HepG2 (cell line): Measurements from ENCODE around the gene TEX19. TPM values are rescaled to one million over a fixed set of nuclear protein-coding genes. Genes with fewer than 3 reads are reported as not detected.
A peak's percentile ranks its signal among the peaks of the same experiment; 100 is the strongest.

Experiments
- BCL6 ChIP-seq: IDR thresholded peaks from 2 replicates; pipeline ENCODE4 v1.6.1; 2016; ENCODE audit warnings: missing genetic modification reagents, missing compliant biosample characterization
- GABPB1 ChIP-seq: IDR thresholded peaks from 2 replicates; pipeline ENCODE4 v1.6.1; 2016; ENCODE audit warnings: mild to moderate bottlenecking, missing genetic modification reagents, moderate library complexity, missing compliant biosample characterization
- GFI1 ChIP-seq: sonication (generic); formaldehyde crosslinking; IDR thresholded peaks from 2 replicates; pipeline ENCODE4 v1.5.0; 2020; ENCODE audit warnings: missing genetic modification reagents, mild to moderate bottlenecking, borderline replicate concordance
- KAT7 ChIP-seq: IDR thresholded peaks from 2 replicates; pipeline ENCODE4 v1.6.1; 2018; ENCODE audit warnings: borderline replicate concordance, missing compliant biosample characterization
- MTA1 ChIP-seq: sonication (generic); formaldehyde crosslinking; IDR thresholded peaks from 2 replicates; pipeline ENCODE4 v1.4.0; 2020; ENCODE audit warnings: missing genetic modification reagents, mild to moderate bottlenecking, borderline replicate concordance
- MYNN ChIP-seq: sonication (generic); formaldehyde crosslinking; IDR thresholded peaks from 2 replicates; pipeline ENCODE4 v1.4.0; 2020; ENCODE audit warnings: mild to moderate bottlenecking, low read depth, missing genetic modification reagents
- NFKB2 ChIP-seq: sonication (generic); formaldehyde crosslinking; IDR thresholded peaks from 2 replicates; pipeline ENCODE4 v1.4.0; 2020; ENCODE audit warnings: missing genetic modification reagents, borderline replicate concordance
- POLR2AphosphoS2 ChIP-seq: IDR thresholded peaks from 2 replicates; pipeline ENCODE4 v1.6.1; 2011; ENCODE audit warnings: low read depth, low read length, improper control_type of control experiment
- ZNF263 ChIP-seq: sonication (generic); formaldehyde crosslinking; IDR thresholded peaks from 2 replicates; pipeline ENCODE4 v1.4.0; 2020; ENCODE audit warnings: missing genetic modification reagents
- ZNF468 ChIP-seq: sonication (generic); formaldehyde crosslinking; IDR thresholded peaks from 2 replicates; pipeline ENCODE4 v1.8.0; 2022; ENCODE audit warnings: mild to moderate bottlenecking, moderate library complexity, missing genetic modification reagents
- polyA plus RNA-seq, 8 experiments: library from polyadenylated mRNA; depleted of rRNA in 3 of 8; stranded (reverse) in 7 of 8; unstranded in 1 of 8; fragments of >200 nt; fragmentation: Illumina TruSeq in 4 of 8; extraction: Trizol in 4 of 8; gene quantifications; 2 replicates each; pipeline versions ENCODE4 v1.2.1 to v1.2.3, GENCODE V29; 2011 to 2016; ENCODE audit warnings: low read depth in 4 of 8, missing spikeins in 1 of 8, mixed read lengths in 1 of 8; ENCODE audit not compliant: insufficient read depth in 1 of 8
- total RNA-seq, 5 experiments: library from RNA; depleted of rRNA; stranded (reverse); fragments of >200 nt; fragmentation: Illumina TruSeq; extraction: Trizol; gene quantifications; 2 replicates each; pipeline ENCODE4 v1.2.3, GENCODE V29; 2016; ENCODE audit warnings: low read depth in 1 of 5
- TF ChIP-seq, protein P1 (sequence below): sonication (generic); formaldehyde crosslinking; IDR thresholded peaks from 2 replicates; pipeline ENCODE4 v1.4.0; 2020; ENCODE audit warnings: mild to moderate bottlenecking, missing genetic modification reagents
- TF ChIP-seq, protein P2 (sequence below): sonication (generic); formaldehyde crosslinking; IDR thresholded peaks from 2 replicates; pipeline ENCODE4 v1.4.0; 2020; ENCODE audit warnings: mild to moderate bottlenecking, missing genetic modification reagents
- TF ChIP-seq, protein P3 (sequence below): sonication (generic); formaldehyde crosslinking; IDR thresholded peaks from 2 replicates; pipeline ENCODE4 v1.4.0; 2020; ENCODE audit warnings: missing genetic modification reagents
- TF ChIP-seq, protein P4 (sequence below): sonication (generic); formaldehyde crosslinking; IDR thresholded peaks from 2 replicates; pipeline ENCODE4 v1.4.0; 2020; ENCODE audit warnings: missing genetic modification reagents

TEX19 gene
- total and polyA plus RNA-seq, 2 of the 13 experiments (the other 11 are each of a cell fraction or from before 2014, with no cell fraction given), result 1.3 to 6.0 TPM

DNA sequence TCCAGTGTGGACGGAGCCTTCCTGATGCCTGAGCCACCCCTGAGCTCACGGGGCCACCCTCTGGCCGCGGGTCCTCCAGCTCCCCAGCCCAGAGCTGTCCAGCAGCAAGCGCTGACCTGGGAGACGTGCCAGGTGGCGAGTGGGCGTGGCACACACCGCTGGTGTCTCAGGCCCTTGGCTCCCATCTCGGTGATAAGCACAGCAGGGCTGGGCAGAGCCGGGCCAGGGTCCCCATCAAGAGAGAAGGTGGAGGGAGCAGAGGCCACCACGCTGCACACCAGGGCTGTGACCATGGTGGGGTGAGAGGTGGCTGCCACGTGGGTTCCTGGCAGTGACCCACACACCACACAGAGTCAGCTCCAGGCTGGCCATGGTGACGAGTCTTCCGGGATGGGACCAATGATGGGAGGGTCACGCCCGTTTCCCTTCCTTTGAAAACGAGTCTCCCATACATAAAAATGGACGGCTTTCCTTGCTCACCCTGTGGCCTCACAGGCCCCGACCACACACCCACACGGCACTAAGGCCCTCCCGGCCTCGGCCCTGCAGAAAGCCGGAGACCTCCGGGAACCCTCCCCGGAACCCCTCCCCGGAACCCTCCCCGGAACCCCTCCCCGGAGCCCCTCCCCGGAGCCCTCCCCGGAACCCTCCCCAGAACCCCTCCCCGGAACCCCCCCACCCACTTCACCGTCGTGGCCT lies 29.3 kb downstream of the TEX19 start (continued):
- TF ChIP-seq, protein P1, sequence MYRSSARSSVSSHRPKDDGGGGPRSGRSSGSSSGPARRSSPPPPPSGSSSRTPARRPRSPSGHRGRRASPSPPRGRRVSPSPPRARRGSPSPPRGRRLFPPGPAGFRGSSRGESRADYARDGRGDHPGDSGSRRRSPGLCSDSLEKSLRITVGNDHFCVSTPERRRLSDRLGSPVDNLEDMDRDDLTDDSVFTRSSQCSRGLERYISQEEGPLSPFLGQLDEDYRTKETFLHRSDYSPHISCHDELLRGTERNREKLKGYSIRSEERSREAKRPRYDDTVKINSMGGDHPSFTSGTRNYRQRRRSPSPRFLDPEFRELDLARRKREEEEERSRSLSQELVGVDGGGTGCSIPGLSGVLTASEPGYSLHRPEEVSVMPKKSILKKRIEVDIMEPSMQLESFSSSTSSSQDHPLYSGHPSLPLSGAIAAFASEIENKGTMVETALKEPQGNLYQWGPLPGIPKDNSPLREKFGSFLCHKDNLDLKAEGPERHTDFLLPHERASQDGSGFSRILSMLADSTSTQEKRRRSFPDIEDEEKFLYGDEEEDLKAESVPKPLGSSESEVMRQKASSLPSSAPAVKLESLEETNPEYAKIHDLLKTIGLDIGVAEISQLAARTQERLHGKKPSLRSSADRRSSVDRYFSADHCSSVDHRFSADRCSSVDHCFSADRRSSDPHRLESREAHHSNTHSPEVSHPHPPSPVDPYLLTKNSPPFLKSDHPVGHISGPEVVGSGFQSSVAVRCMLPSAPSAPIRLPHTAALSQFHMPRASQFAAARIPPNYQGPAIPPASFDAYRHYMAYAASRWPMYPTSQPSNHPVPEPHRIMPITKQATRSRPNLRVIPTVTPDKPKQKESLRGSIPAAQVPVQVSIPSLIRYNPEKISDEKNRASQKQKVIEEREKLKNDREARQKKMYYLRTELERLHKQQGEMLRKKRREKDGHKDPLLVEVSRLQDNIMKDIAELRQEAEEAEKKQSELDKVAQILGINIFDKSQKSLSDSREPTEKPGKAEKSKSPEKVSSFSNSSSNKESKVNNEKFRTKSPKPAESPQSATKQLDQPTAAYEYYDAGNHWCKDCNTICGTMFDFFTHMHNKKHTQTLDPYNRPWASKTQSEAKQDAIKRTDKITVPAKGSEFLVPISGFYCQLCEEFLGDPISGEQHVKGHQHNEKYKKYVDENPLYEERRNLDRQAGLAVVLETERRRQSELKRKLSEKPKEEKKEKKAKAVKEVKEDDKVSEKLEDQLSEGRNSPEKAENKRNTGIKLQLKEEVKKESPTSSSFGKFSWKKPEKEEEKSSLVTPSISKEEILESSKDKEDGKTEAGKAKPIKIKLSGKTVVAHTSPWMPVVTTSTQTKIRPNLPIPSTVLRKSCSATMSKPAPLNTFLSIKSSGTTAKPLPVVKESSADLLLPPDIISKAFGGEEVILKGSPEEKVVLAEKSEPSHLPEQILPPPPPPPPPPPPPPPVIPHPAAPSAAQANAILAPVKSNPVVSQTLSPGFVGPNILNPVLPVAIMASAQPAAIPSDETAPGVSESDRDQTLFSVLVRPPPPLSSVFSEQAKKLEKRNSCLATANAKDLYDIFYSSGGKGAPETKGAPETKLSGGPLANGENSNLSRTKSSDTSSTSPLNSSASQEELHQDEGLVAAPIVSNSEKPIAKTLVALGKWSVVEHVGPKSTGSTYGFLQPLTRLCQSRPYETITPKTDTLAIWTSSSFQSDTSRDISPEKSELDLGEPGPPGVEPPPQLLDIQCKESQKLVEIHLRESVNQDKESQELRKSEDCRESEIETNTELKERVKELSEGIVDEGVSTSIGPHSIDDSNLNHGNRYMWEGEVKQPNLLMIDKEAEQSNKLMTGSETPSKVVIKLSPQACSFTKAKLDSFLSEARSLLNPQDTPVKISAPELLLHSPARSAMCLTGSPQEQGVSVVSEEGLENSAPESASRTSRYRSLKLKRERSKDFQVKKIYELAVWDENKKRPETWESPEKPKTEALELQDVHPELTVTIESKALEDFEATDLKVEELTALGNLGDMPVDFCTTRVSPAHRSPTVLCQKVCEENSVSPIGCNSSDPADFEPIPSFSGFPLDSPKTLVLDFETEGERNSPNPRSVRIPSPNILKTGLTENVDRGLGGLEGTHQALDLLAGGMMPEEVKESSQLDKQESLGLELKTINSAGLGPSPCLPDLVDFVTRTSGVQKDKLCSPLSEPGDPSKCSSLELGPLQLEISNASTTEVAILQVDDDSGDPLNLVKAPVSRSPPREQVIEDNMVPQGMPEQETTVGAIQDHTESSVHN, result peak; percentile 22; the same call in 1 of the 2 replicates
- TF ChIP-seq MYNN (CRISPR knock-in tag) (no peak), GABPB1 (CRISPR knock-in tag) (peak; percentile 55; the same call in 1 of the 2 replicates), BCL6 (CRISPR knock-in tag) (peak; percentile 56; the same call in 1 of the 2 replicates), GFI1 (CRISPR knock-in tag) (no peak; the same call in 1 of the 2 replicates), ZNF468 (CRISPR knock-in tag) (no peak), MTA1 (CRISPR knock-in tag) (peak; percentile 61; the same call in 1 of the 2 replicates), KAT7 (no peak), NFKB2 (CRISPR knock-in tag) (0 out of 2 replicates have a peak, but pooled peaks have one; percentile 42), ZNF263 (CRISPR knock-in tag) (0 out of 2 replicates have a peak, but pooled peaks have one; percentile 22), POLR2AphosphoS2 (no peak)
- TF ChIP-seq, protein P2, sequence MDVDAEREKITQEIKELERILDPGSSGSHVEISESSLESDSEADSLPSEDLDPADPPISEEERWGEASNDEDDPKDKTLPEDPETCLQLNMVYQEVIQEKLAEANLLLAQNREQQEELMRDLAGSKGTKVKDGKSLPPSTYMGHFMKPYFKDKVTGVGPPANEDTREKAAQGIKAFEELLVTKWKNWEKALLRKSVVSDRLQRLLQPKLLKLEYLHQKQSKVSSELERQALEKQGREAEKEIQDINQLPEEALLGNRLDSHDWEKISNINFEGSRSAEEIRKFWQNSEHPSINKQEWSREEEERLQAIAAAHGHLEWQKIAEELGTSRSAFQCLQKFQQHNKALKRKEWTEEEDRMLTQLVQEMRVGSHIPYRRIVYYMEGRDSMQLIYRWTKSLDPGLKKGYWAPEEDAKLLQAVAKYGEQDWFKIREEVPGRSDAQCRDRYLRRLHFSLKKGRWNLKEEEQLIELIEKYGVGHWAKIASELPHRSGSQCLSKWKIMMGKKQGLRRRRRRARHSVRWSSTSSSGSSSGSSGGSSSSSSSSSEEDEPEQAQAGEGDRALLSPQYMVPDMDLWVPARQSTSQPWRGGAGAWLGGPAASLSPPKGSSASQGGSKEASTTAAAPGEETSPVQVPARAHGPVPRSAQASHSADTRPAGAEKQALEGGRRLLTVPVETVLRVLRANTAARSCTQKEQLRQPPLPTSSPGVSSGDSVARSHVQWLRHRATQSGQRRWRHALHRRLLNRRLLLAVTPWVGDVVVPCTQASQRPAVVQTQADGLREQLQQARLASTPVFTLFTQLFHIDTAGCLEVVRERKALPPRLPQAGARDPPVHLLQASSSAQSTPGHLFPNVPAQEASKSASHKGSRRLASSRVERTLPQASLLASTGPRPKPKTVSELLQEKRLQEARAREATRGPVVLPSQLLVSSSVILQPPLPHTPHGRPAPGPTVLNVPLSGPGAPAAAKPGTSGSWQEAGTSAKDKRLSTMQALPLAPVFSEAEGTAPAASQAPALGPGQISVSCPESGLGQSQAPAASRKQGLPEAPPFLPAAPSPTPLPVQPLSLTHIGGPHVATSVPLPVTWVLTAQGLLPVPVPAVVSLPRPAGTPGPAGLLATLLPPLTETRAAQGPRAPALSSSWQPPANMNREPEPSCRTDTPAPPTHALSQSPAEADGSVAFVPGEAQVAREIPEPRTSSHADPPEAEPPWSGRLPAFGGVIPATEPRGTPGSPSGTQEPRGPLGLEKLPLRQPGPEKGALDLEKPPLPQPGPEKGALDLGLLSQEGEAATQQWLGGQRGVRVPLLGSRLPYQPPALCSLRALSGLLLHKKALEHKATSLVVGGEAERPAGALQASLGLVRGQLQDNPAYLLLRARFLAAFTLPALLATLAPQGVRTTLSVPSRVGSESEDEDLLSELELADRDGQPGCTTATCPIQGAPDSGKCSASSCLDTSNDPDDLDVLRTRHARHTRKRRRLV (CRISPR knock-in tag), result no peak
- TF ChIP-seq, protein P3, sequence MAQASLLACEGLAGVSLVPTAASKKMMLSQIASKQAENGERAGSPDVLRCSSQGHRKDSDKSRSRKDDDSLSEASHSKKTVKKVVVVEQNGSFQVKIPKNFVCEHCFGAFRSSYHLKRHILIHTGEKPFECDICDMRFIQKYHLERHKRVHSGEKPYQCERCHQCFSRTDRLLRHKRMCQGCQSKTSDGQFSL (CRISPR knock-in tag), result no peak
- TF ChIP-seq, protein P4, sequence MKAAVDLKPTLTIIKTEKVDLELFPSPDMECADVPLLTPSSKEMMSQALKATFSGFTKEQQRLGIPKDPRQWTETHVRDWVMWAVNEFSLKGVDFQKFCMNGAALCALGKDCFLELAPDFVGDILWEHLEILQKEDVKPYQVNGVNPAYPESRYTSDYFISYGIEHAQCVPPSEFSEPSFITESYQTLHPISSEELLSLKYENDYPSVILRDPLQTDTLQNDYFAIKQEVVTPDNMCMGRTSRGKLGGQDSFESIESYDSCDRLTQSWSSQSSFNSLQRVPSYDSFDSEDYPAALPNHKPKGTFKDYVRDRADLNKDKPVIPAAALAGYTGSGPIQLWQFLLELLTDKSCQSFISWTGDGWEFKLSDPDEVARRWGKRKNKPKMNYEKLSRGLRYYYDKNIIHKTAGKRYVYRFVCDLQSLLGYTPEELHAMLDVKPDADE (CRISPR knock-in tag), result no peak
